Measurements from ENCODE around the gene IMMT. TPM values are rescaled to one million over a fixed set of nuclear protein-coding genes. Genes with fewer than 3 reads are reported as not detected.
"Not testable (repeated sequence)": the region's sequence is repeated elsewhere in the genome, so short reads cannot be mapped to it uniquely, and the experiment has no call there.

Gene IMMT
- total RNA-seq, 4 donors from 2014 or later: 45.8 to 56.4 (median 48.8) TPM

GRCh38 chr2:86230961-86231360 lies 35.7 kb upstream of the IMMT start:
- TF ChIP-seq CTCF (IDR thresholded peaks at IDR 0.05): no peak
- no peak for TF ChIP-seq POLR2A (IDR thresholded peaks at IDR 0.05)
- H3K4me3 ChIP-seq (ENCODE audit: low read depth, poor library complexity, severe bottlenecking): no peak overlapping the region
- 74 to 78% methylated on average over 5 of the region's 5 CpGs for WGBS, 2 donors
- peak in 1 of 2 donors; percentile 60 for DNase-seq (ENCODE audit: low spot score in 2 of 2)
- intact Hi-C loops (cut with DNase I; ENCODE audit: low total_unique reads): no loop called here

- TF ChIP-seq POLR2A (IDR thresholded peaks at IDR 0.05) (no peak), CTCF (IDR thresholded peaks at IDR 0.05) (no peak)
- H3K4me3 ChIP-seq (ENCODE audit: low read depth, poor library complexity, severe bottlenecking): no peak overlapping the region
- intact Hi-C loops (cut with DNase I; ENCODE audit: low total_unique reads): no loop called here
- WGBS, 2 donors: 41 to 58% methylated on average over 4 of the region's 4 CpGs
- DNase-seq (ENCODE audit: low spot score in 2 of 2): peak in 1 of 2 donors; percentile 68
Measured at GRCh38 chr2:86229221-86229620, 34.0 kb upstream of the IMMT start.

GRCh38 chr2:86228574-86228973 lies 33.3 kb upstream of the IMMT start:
- WGBS, 2 donors: 63 to 73% methylated on average over 8 of the region's 8 CpGs
- intact Hi-C loops (cut with DNase I; ENCODE audit: low total_unique reads); H3K4me3 ChIP-seq (ENCODE audit: low read depth, poor library complexity, severe bottlenecking): not testable (repeated sequence)
- DNase-seq (ENCODE audit: low spot score in 2 of 2): peak in 1 of 2 donors; percentile 32

- TF ChIP-seq CTCF (IDR thresholded peaks at IDR 0.05) (no peak), POLR2A (IDR thresholded peaks at IDR 0.05) (no peak)
- intact Hi-C loops (cut with DNase I; ENCODE audit: low total_unique reads): no loop called here
- 85 to 93% methylated on average over 2 of the region's 2 CpGs for WGBS, 2 donors
- H3K4me3 ChIP-seq (ENCODE audit: low read depth, poor library complexity, severe bottlenecking): no peak overlapping the region
- peak in 1 of 2 donors; percentile 32 for DNase-seq (ENCODE audit: low spot score in 2 of 2)
Measured at GRCh38 chr2:86227685-86228084, 32.4 kb upstream of the IMMT start.

- no peak overlapping the region for H3K4me3 ChIP-seq (ENCODE audit: low read depth, poor library complexity, severe bottlenecking)
- TF ChIP-seq POLR2A (IDR thresholded peaks at IDR 0.05): no peak
- no peak for TF ChIP-seq CTCF (IDR thresholded peaks at IDR 0.05)
- 91% methylated on average over 9 of the region's 9 CpGs for WGBS, 2 donors
- intact Hi-C loops (cut with DNase I; ENCODE audit: low total_unique reads): no loop called here
- DNase-seq (ENCODE audit: low spot score in 2 of 2): peak in 1 of 2 donors; percentile 60
Measured at GRCh38 chr2:86226636-86227520, 31.6 kb upstream of the IMMT start.

GRCh38 chr2:86226070-86226469 lies 30.8 kb upstream of the IMMT start:
- TF ChIP-seq POLR2A (IDR thresholded peaks at IDR 0.05) (no peak), CTCF (IDR thresholded peaks at IDR 0.05) (no peak)
- no peak for DNase-seq (ENCODE audit: low spot score in 2 of 2)
- no peak overlapping the region for H3K4me3 ChIP-seq (ENCODE audit: low read depth, poor library complexity, severe bottlenecking)
- intact Hi-C loops (cut with DNase I; ENCODE audit: low total_unique reads): no loop called here
- 69 to 85% methylated on average over 4 of the region's 4 CpGs for WGBS, 2 donors
